K562 (cell line): ENCODE data around the gene PEPD. TPM values are rescaled to one million over a fixed set of nuclear protein-coding genes. Genes with fewer than 3 reads are reported as not detected.

Experiments used
- ATAC-seq: fragments of 200-7000 bp; cut with Tn5 transposase; 3 replicates; pipeline ENCODE4 v1.9.1; 2020; ENCODE audit warnings: moderate library complexity
- BruUV-seq: library from RNA; stranded (reverse); fragments of 400-500 nt; replicated peaks from 2 replicates; lab custom pipeline; 2021; lab: Mats Ljungman, UMichigan
- CTCF ChIA-PET: fragments of 300-600 bp; formaldehyde crosslinking; extraction: SDS; loops from one replicate; lab custom pipeline; 2021; ENCODE audit warnings: low intra/inter-chr PET ratio; lab: Yijun Ruan, JAX
- POLR2A ChIA-PET: fragments of 300-600, 350-650 bp; sonication (Branson Sonifier 250); formaldehyde crosslinking; extraction: SDS; loops from one replicate; lab custom pipeline; 2021; ENCODE audit warnings: antibody characterized with exemption, inconsistent platforms; lab: Yijun Ruan, JAX
- DNase-seq, 4 experiments: peaks; one replicate each; pipeline versions ENCODE4 v3.0.0 to v3.0.0-alpha.2; 2011 to 2018; ENCODE audit warnings: low spot score in 3 of 4, mixed read lengths in 3 of 4; ENCODE audit errors: extremely low read depth in 1 of 4
- FAIRE-seq: peaks from 2 replicates; lab custom pipeline; 2011; peaks lifted over from hg19 to GRCh38; lab: Jason Lieb, UNC
- H2AFZ ChIP-seq: 2 replicates; pipeline ENCODE4 v1.6.0; 2011; ENCODE audit warnings: low read depth, low read length, control low read depth, inconsistent platforms
- H3K27ac ChIP-seq: fragments of 200-600 bp; 3 replicates; pipeline ENCODE4 v1.8.0; 2011; ENCODE audit warnings: low read depth, mild to moderate bottlenecking, control low read depth, inconsistent platforms, low read length, moderate library complexity, mixed read lengths; ENCODE audit errors: extremely low read depth
- H3K27me3 ChIP-seq, 2 experiments: fragments of 300-600 bp in 1 of 2; 2 replicates in 1 of 2; 3 replicates in 1 of 2; pipeline versions ENCODE4 v1.6.0 to v1.8.0; 2011; ENCODE audit warnings: inconsistent platforms in 2 of 2, low read length in 2 of 2, mild to moderate bottlenecking in 1 of 2, mixed read lengths in 1 of 2, moderate library complexity in 1 of 2; ENCODE audit not compliant: control insufficient read depth in 2 of 2, insufficient read depth in 2 of 2
- H3K36me3 ChIP-seq: fragments of 300-600 bp; 3 replicates; pipeline ENCODE4 v1.8.0; 2011; ENCODE audit warnings: mild to moderate bottlenecking, low read length, inconsistent platforms; ENCODE audit not compliant: control insufficient read depth, insufficient read depth
- H3K4me1 ChIP-seq, 2 experiments: fragments of 200-600 bp in 1 of 2; replicated peaks in 1 of 2; 2 replicates in 1 of 2; 3 replicates in 1 of 2; pipeline versions ENCODE4 v1.5.1 to v1.8.0; 2011; ENCODE audit warnings: inconsistent platforms in 2 of 2, low read length in 2 of 2, mild to moderate bottlenecking in 1 of 2, mixed read lengths in 1 of 2, moderate library complexity in 1 of 2; ENCODE audit not compliant: control insufficient read depth in 2 of 2, insufficient read depth in 2 of 2
- H3K4me2 ChIP-seq: 2 replicates; pipeline ENCODE4 v1.6.1; 2011; ENCODE audit warnings: low read length, control low read depth, inconsistent platforms, mixed read lengths; ENCODE audit not compliant: insufficient read depth
- H3K4me3 ChIP-seq: fragments of 200-600 bp; sonication (generic), shearing (Covaris generic); 2 replicates; pipeline ENCODE4 v1.5.1; 2016; ENCODE audit warnings: control low read depth, inconsistent platforms
- H3K79me2 ChIP-seq: fragments of 200-600 bp; 3 replicates; pipeline ENCODE4 v1.8.0; 2011; ENCODE audit warnings: low read length, inconsistent platforms; ENCODE audit not compliant: control insufficient read depth, insufficient read depth
- H3K9ac ChIP-seq, 2 experiments: 2 replicates each; pipeline versions ENCODE4 v1.6.0 to v1.6.1; 2011; ENCODE audit warnings: low read depth in 2 of 2, low read length in 2 of 2, control low read depth in 1 of 2, inconsistent platforms in 1 of 2, mild to moderate bottlenecking in 1 of 2, mixed read lengths in 1 of 2; ENCODE audit not compliant: insufficient read depth in 1 of 2
- H3K9me1 ChIP-seq: one replicate; pipeline ENCODE4 v1.6.0; 2011; ENCODE audit warnings: inconsistent platforms, mild to moderate bottlenecking, low read length, moderate library complexity; ENCODE audit not compliant: control insufficient read depth, insufficient read depth
- H3K9me3 ChIP-seq: replicated peaks from 2 replicates; pipeline ENCODE4 v1.5.1; 2011; ENCODE audit warnings: low read depth, low read length, inconsistent platforms; ENCODE audit not compliant: control insufficient read depth, insufficient read depth
- H4K20me1 ChIP-seq: replicated peaks from 2 replicates; pipeline ENCODE4 v1.6.1; 2011; ENCODE audit warnings: low read length, inconsistent platforms, mixed read lengths; ENCODE audit not compliant: control insufficient read depth, insufficient read depth
- CBX3 ChIP-seq, 2 experiments: IDR thresholded peaks; 1 replicate in 1 of 2; 2 replicates in 1 of 2; pipeline ENCODE4 v1.6.1; 2012; ENCODE audit warnings: inconsistent platforms in 2 of 2, low read length in 2 of 2, borderline replicate concordance in 1 of 2, control low read depth in 1 of 2
- CCNT2 ChIP-seq: IDR thresholded peaks from 2 replicates; pipeline ENCODE4 v1.6.1; 2011; ENCODE audit warnings: borderline replicate concordance, low read depth, mild to moderate bottlenecking, moderate library complexity, mixed read lengths, low read length; ENCODE audit not compliant: insufficient read length; ENCODE audit errors: extremely low read depth
- CTBP1 ChIP-seq: fragments of 450-650 bp; IDR thresholded peaks from 2 replicates; pipeline ENCODE4 v1.6.1; 2016; ENCODE audit warnings: borderline replicate concordance
- HDAC8 ChIP-seq: fragments of 450-650 bp; IDR thresholded peaks from 2 replicates; pipeline ENCODE4 v1.6.1; 2016; ENCODE audit warnings: mild to moderate bottlenecking, missing genetic modification characterization, moderate library complexity, missing compliant biosample characterization
- HMG20B ChIP-seq: fragments of 250-450 bp; sonication (Bioruptor Pico); IDR thresholded peaks from 2 replicates; pipeline ENCODE4 v1.5.0; 2021; ENCODE audit warnings: mild to moderate bottlenecking
- KDM1A ChIP-seq, 2 experiments: fragments of 450-650 bp; IDR thresholded peaks; 2 replicates each; pipeline ENCODE4 v1.6.1; 2016; ENCODE audit warnings: mild to moderate bottlenecking in 2 of 2
- MEIS2 ChIP-seq: fragments of 450-650 bp; IDR thresholded peaks from 2 replicates; pipeline ENCODE4 v1.6.1; 2014; ENCODE audit warnings: mild to moderate bottlenecking; ENCODE audit not compliant: partially characterized antibody
- NFATC3 ChIP-seq: fragments of 450-650 bp; IDR thresholded peaks from 2 replicates; pipeline ENCODE4 v1.6.1; 2017; ENCODE audit warnings: mild to moderate bottlenecking
- NR4A1 ChIP-seq, 2 experiments: fragments of 250-450 bp in 1 of 2; fragments of 450-650 bp in 1 of 2; sonication (Bioruptor Pico) in 1 of 2; IDR thresholded peaks; 2 replicates each; pipeline versions ENCODE4 v1.4.0 to v1.6.1; 2016 to 2020; ENCODE audit warnings: mild to moderate bottlenecking in 2 of 2, missing compliant biosample characterization in 1 of 2, missing genetic modification characterization in 1 of 2, moderate library complexity in 1 of 2
- RBM34 ChIP-seq: fragments of 200-400 bp; formaldehyde crosslinking; IDR thresholded peaks from 2 replicates; pipeline ENCODE4 v1.6.1; 2018; ENCODE audit warnings: low read length, borderline replicate concordance; ENCODE audit not compliant: insufficient read depth
- TRIM24 ChIP-seq, 2 experiments: fragments of 450-650 bp; IDR thresholded peaks; 2 replicates each; pipeline ENCODE4 v1.6.1; 2016
- ZFP1 ChIP-seq: fragments of 450-650 bp; formaldehyde crosslinking; IDR thresholded peaks from 2 replicates; pipeline ENCODE4 v1.4.0; 2020; ENCODE audit warnings: mild to moderate bottlenecking, mixed read lengths
- ZFP30 ChIP-seq: fragments of 250-450 bp; sonication (Bioruptor Pico); IDR thresholded peaks from 2 replicates; pipeline ENCODE4 v1.8.0; 2022; ENCODE audit warnings: moderate library complexity, mild to moderate bottlenecking, inconsistent platforms, borderline replicate concordance
- ZKSCAN8 ChIP-seq: fragments of 200-800 bp; sonication (Bioruptor generic); IDR thresholded peaks from 2 replicates; pipeline ENCODE4 v1.6.1; 2016; ENCODE audit warnings: missing genetic modification characterization, missing compliant biosample characterization
- ZNF175 ChIP-seq: fragments of 200-800 bp; sonication (Bioruptor generic); IDR thresholded peaks from 2 replicates; pipeline ENCODE4 v1.6.1; 2016; ENCODE audit warnings: low read depth, mild to moderate bottlenecking, missing genetic modification characterization, missing compliant biosample characterization
- ZNF76 ChIP-seq: fragments of 250-450 bp; sonication (Bioruptor Pico); IDR thresholded peaks from 2 replicates; pipeline ENCODE4 v1.4.0; 2020; ENCODE audit warnings: mild to moderate bottlenecking, moderate library complexity, borderline replicate concordance
- WGBS: fragments of 100-300 bp; shearing (Covaris generic); methylation state at CpG from one replicate; pipeline ENCODE4 v1.1.6; 2016; ENCODE audit warnings: low coverage, mixed read lengths; ENCODE audit not compliant: insufficient coverage; ENCODE audit errors: missing lambda C conversion rate; 5-methylcytosine and 5-hydroxymethylcytosine counted together
- in situ Hi-C: fragments of 300-500 bp; cut with MboI; formaldehyde crosslinking; loops from 4 replicates; pipeline ENCODE4 v1.15.0; 2018; ENCODE audit warnings: inconsistent platforms, mixed read lengths
- intact Hi-C: fragments of 100-400 bp; cut with micrococcal nuclease; formaldehyde crosslinking; loops from 2 replicates; pipeline ENCODE4 v1.14.2; 2022
- polyA plus RNA-seq, 8 experiments: library from polyadenylated mRNA; depleted of rRNA in 4 of 8; stranded (reverse) in 5 of 8; unstranded in 3 of 8; fragments of >200 nt; fragmentation: Nextera tagmentation in 2 of 8; fragmentation: Illumina TruSeq in 1 of 8; extraction: Ambion mirVana in 2 of 8; extraction: Trizol in 1 of 8; gene quantifications; 2 replicates each; pipeline versions ENCODE4 v1.2.1 to v1.2.3, GENCODE V29; 2011 to 2014; ENCODE audit warnings: inconsistent platforms in 1 of 8, missing spikeins in 1 of 8
- total RNA-seq, 7 experiments: library from RNA; depleted of rRNA in 6 of 7; stranded (reverse); fragments of >200 nt in 6 of 7; fragmentation: Illumina TruSeq in 2 of 7; extraction: Trizol in 2 of 7; gene quantifications; 2 replicates each; pipeline versions ENCODE4 v1.2.1 to v1.2.3, GENCODE V29; 2011 to 2021; ENCODE audit warnings: low replicate concordance in 1 of 7
- TF ChIP-seq, protein P1 (sequence below): fragments of 250-450 bp; sonication (Bioruptor Pico); IDR thresholded peaks from 2 replicates; pipeline ENCODE4 v1.9.0; 2021; ENCODE audit warnings: mild to moderate bottlenecking, inconsistent platforms

PEPD gene
- total and polyA plus RNA-seq, 9 of the 15 experiments (the other 6 are each of a cell fraction or from before 2014, with no cell fraction given): 1.3 to 19.2 (median 16.0) TPM

DNA sequence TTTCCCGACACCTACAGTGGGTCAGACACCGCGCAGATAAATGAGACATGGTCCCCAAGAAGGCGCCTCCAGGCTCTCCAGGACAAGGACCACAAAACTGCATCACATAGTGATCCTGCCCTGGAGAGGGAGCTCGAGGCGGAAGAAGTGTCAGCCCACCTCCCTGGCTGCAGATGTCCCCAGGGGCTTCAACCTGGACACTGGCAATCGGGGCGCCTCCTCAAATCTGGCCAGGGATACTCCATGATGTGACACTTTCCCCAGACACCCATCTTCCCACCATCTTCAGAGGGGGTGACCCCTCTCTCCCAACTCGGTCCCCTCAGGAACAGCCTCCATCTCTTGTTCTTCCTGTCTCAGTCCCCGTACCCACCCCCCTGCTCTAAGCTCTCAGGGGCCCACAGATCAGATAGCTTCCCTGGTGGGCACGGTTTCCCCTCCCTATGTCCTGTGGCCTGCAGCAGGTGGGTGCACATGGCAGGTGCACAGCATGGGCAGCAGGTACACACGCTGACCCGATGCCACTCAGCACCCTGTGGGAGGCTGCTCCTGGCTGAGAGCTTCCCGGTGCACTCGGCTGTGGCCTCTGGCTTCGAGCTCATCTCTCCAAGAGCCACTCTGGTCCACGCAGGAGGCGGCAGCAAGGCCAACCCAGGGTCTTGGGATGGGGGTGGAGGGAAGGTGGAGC lies 61.2 kb downstream of the PEPD start:
- Histone ChIP-seq H3K79me2 (no peaks in the 10 kb centered on the region), H3K27ac (no peak overlapping the region), H3K9me1 (no peaks in the 10 kb centered on the region), H3K36me3 (no peaks in the 10 kb centered on the region; the same call in 2 of the 3 replicates), H3K4me2 (no peak overlapping the region), H3K4me3 (no peak overlapping the region), H3K4me1 (no peaks in the 10 kb centered on the region; a peak in 1 of 5 replicates), H3K27me3 (peaks cover 0 to 25% of the 10 kb centered on the region in 2 experiments; a peak in 2 of 5 replicates), H2AFZ (no peak overlapping the region), H3K9ac (no peak overlapping the region), H3K9me3 (no peaks in the 10 kb centered on the region), H4K20me1 (peaks cover 11% of the 10 kb centered on the region; the same call in 1 of the 2 replicates)
- WGBS: 16% methylated on average over 17 of the region's 18 CpGs
- TF ChIP-seq NFATC3 (no peak), ZFP30 (CRISPR knock-in tag) (no peak), TRIM24 (IDR thresholded peaks at IDR 0.05) (no peak), ZNF76 (CRISPR knock-in tag) (no peak), CBX3 (IDR thresholded peaks at IDR 0.05; ENCODE audit: borderline replicate concordance in 1 of 2, low read length in 2 of 2) (no peak), ZNF175 (no peak), HMG20B (CRISPR knock-in tag) (no peak), CTBP1 (no peak), HDAC8 (tag) (no peak), NR4A1 (CRISPR knock-in tag; IDR thresholded peaks at IDR 0.05) (no peak), NR4A1 (tag; IDR thresholded peaks at IDR 0.05) (no peak), ZFP1 (CRISPR knock-in tag) (no peak), CCNT2 (no peak), MEIS2 (no peak), ZKSCAN8 (no peak), RBM34 (no peak), KDM1A (IDR thresholded peaks at IDR 0.05) (no peak)
- TF ChIP-seq, protein P1, sequence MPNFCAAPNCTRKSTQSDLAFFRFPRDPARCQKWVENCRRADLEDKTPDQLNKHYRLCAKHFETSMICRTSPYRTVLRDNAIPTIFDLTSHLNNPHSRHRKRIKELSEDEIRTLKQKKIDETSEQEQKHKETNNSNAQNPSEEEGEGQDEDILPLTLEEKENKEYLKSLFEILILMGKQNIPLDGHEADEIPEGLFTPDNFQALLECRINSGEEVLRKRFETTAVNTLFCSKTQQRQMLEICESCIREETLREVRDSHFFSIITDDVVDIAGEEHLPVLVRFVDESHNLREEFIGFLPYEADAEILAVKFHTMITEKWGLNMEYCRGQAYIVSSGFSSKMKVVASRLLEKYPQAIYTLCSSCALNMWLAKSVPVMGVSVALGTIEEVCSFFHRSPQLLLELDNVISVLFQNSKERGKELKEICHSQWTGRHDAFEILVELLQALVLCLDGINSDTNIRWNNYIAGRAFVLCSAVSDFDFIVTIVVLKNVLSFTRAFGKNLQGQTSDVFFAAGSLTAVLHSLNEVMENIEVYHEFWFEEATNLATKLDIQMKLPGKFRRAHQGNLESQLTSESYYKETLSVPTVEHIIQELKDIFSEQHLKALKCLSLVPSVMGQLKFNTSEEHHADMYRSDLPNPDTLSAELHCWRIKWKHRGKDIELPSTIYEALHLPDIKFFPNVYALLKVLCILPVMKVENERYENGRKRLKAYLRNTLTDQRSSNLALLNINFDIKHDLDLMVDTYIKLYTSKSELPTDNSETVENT (CRISPR knock-in tag): no peak
- DNase-seq (no peak), FAIRE-seq (no peak), ATAC-seq (no peak)
- intact Hi-C loops (no loop called here), in situ Hi-C loops (no loop called here)
- POLR2A ChIA-PET: interaction anchor here (0.5 to 0.9 kb wide), 2 partner anchors 9 kb away, joined by 3 to 4 read pairs; no protein-coding TSS in a partner anchor
- CTCF ChIA-PET: interaction anchor here (0.7 kb wide), 1 partner anchor 119 kb away, joined by 3 read pairs; no protein-coding TSS in a partner anchor
- BruUV-seq: no TSS peak
